Karpas-422 (cell line): Measurements from ENCODE around the gene SGCB. TPM values are rescaled to one million over a fixed set of nuclear protein-coding genes. Genes with fewer than 3 reads are reported as not detected.

Experiments
- DNase-seq: peaks from one replicate; pipeline ENCODE4 v3.0.0-alpha.2; 2015
- H2AFZ ChIP-seq: fragments of 200-600 bp; sonication (generic); 2 replicates; pipeline ENCODE4 v1.6.1; 2014; ENCODE audit warnings: antibody characterized with exemption, low read length, mixed read lengths
- H3K27ac ChIP-seq: fragments of 200-600 bp; sonication (generic); 2 replicates; pipeline ENCODE4 v1.5.1; 2014; ENCODE audit warnings: mild to moderate bottlenecking, low read length, moderate library complexity
- H3K27me3 ChIP-seq: fragments of 200-600 bp; sonication (generic); 2 replicates; pipeline ENCODE4 v1.6.1; 2014; ENCODE audit warnings: low read length, mixed read lengths
- H3K36me3 ChIP-seq: fragments of 200-600 bp; sonication (generic); 2 replicates; pipeline ENCODE4 v1.6.1; 2014; ENCODE audit warnings: low read length, mixed read lengths; ENCODE audit not compliant: insufficient read depth
- H3K4me1 ChIP-seq: fragments of 200-600 bp; sonication (generic); 2 replicates; pipeline ENCODE4 v1.6.1; 2014; ENCODE audit warnings: mild to moderate bottlenecking, low read length, mixed read lengths
- H3K4me2 ChIP-seq: fragments of 200-600 bp; sonication (generic); 2 replicates; pipeline ENCODE4 v1.6.1; 2014; ENCODE audit warnings: low read length, low read depth, mild to moderate bottlenecking; ENCODE audit not compliant: poor library complexity, severe bottlenecking
- H3K4me3 ChIP-seq: fragments of 200-600 bp; sonication (generic); 2 replicates; pipeline ENCODE4 v1.5.1; 2014; ENCODE audit warnings: mild to moderate bottlenecking, antibody characterized with exemption, low read length, mixed read lengths
- H3K79me2 ChIP-seq: fragments of 200-600 bp; sonication (generic); 2 replicates; pipeline ENCODE4 v1.6.1; 2014; ENCODE audit warnings: mild to moderate bottlenecking, low read length, mixed read lengths
- H3K9ac ChIP-seq: fragments of 200-600 bp; sonication (generic); 2 replicates; pipeline ENCODE4 v1.6.0; 2014; ENCODE audit warnings: low read length
- H3K9me2 ChIP-seq: fragments of 200-600 bp; sonication (generic), shearing (Covaris generic); replicated peaks from 2 replicates; pipeline ENCODE4 v1.6.0; 2014; ENCODE audit warnings: mild to moderate bottlenecking, low read length, moderate library complexity; ENCODE audit not compliant: insufficient read depth
- H3K9me3 ChIP-seq: fragments of 300-700, 200-600 bp; sonication (generic); 2 replicates; pipeline ENCODE4 v1.6.1; 2014; ENCODE audit warnings: low read length, mixed read lengths
- H4K20me1 ChIP-seq: fragments of 200-600 bp; sonication (generic); 2 replicates; pipeline ENCODE4 v1.6.1; 2014; ENCODE audit warnings: mild to moderate bottlenecking, antibody characterized with exemption, low read length, low read depth; ENCODE audit not compliant: insufficient read depth
- total RNA-seq: library from RNA; depleted of rRNA; stranded (reverse); fragments of >200 nt; shearing (Covaris generic); gene quantifications from 2 replicates; pipeline ENCODE4 v1.2.3, GENCODE V29; 2014; ENCODE audit warnings: low replicate concordance

SGCB gene
- total RNA-seq, 1 experiment from 2014 or later, result 9.6 TPM

GRCh38 chr4:52015366-52015765, 22.7 kb downstream of the SGCB start:
- no peaks in the 10 kb centered on the region for H3K36me3 ChIP-seq
- no peak overlapping the region for H3K9ac ChIP-seq
- H3K4me1 ChIP-seq, result peaks cover 5% of the 10 kb centered on the region; the same call in 1 of the 2 replicates
- no peak overlapping the region for H3K4me3 ChIP-seq
- H3K27ac ChIP-seq, result no peak overlapping the region
- H4K20me1 ChIP-seq, result no peaks in the 10 kb centered on the region
- H3K27me3 ChIP-seq, result no peaks in the 10 kb centered on the region
- no peak overlapping the region for H3K4me2 ChIP-seq
- H3K9me3 ChIP-seq, result no peaks in the 10 kb centered on the region
- no peaks in the 10 kb centered on the region for H3K79me2 ChIP-seq
- no peak for DNase-seq
- no peak overlapping the region for H2AFZ ChIP-seq
- H3K9me2 ChIP-seq, result no peaks in the 10 kb centered on the region

GRCh38 chr4:52014903-52015302, 23.2 kb downstream of the SGCB start:
- H3K9me2 ChIP-seq, result no peaks in the 10 kb centered on the region
- H2AFZ ChIP-seq, result no peak overlapping the region
- peaks cover 5% of the 10 kb centered on the region; the same call in 1 of the 2 replicates for H3K4me1 ChIP-seq
- no peaks in the 10 kb centered on the region for H3K79me2 ChIP-seq
- H3K27me3 ChIP-seq, result no peaks in the 10 kb centered on the region
- H3K36me3 ChIP-seq, result no peaks in the 10 kb centered on the region
- H3K4me2 ChIP-seq, result no peak overlapping the region
- no peak overlapping the region for H3K27ac ChIP-seq
- no peaks in the 10 kb centered on the region for H4K20me1 ChIP-seq
- no peak for DNase-seq
- no peak overlapping the region for H3K4me3 ChIP-seq
- H3K9me3 ChIP-seq, result no peaks in the 10 kb centered on the region
- H3K9ac ChIP-seq, result no peak overlapping the region

GRCh38 chr4:52012651-52013050, 25.4 kb downstream of the SGCB start:
- Histone ChIP-seq H3K27me3 (no peaks in the 10 kb centered on the region), H4K20me1 (no peaks in the 10 kb centered on the region), H3K4me1 (peaks cover 5% of the 10 kb centered on the region; the same call in 1 of the 2 replicates), H3K9me3 (no peaks in the 10 kb centered on the region), H3K4me2 (no peak overlapping the region), H3K27ac (no peak overlapping the region), H3K9me2 (no peaks in the 10 kb centered on the region), H3K9ac (no peak overlapping the region), H2AFZ (no peak overlapping the region), H3K4me3 (no peak overlapping the region), H3K36me3 (no peaks in the 10 kb centered on the region), H3K79me2 (no peaks in the 10 kb centered on the region)
- no peak for DNase-seq

GRCh38 chr4:52010986-52011385, 27.1 kb downstream of the SGCB start:
- Histone ChIP-seq H3K4me1 (peaks cover 5% of the 10 kb centered on the region; the same call in 1 of the 2 replicates), H2AFZ (no peak overlapping the region; the same call in 1 of the 2 replicates), H3K9me2 (no peaks in the 10 kb centered on the region), H3K79me2 (no peaks in the 10 kb centered on the region), H3K9me3 (no peaks in the 10 kb centered on the region), H3K4me2 (no peak overlapping the region), H3K9ac (no peak overlapping the region), H4K20me1 (no peaks in the 10 kb centered on the region), H3K27ac (no peak overlapping the region), H3K36me3 (no peaks in the 10 kb centered on the region), H3K27me3 (no peaks in the 10 kb centered on the region), H3K4me3 (no peak overlapping the region)
- DNase-seq, result no peak

GRCh38 chr4:52006887-52007286, 31.2 kb downstream of the SGCB start:
- Histone ChIP-seq H3K36me3 (no peaks in the 10 kb centered on the region), H3K9me3 (no peaks in the 10 kb centered on the region), H3K79me2 (no peaks in the 10 kb centered on the region), H3K9me2 (no peaks in the 10 kb centered on the region), H2AFZ (no peak overlapping the region), H3K27ac (no peak overlapping the region), H3K9ac (no peak overlapping the region), H3K27me3 (no peaks in the 10 kb centered on the region), H3K4me2 (no peak overlapping the region), H3K4me3 (no peak overlapping the region), H3K4me1 (peaks cover 5% of the 10 kb centered on the region; the same call in 1 of the 2 replicates), H4K20me1 (no peaks in the 10 kb centered on the region)
- no peak for DNase-seq

- Histone ChIP-seq H2AFZ (no peak overlapping the region), H3K9ac (no peak overlapping the region), H3K4me1 (no peaks in the 10 kb centered on the region), H3K9me2 (no peaks in the 10 kb centered on the region), H3K36me3 (no peaks in the 10 kb centered on the region), H3K4me2 (no peak overlapping the region), H3K9me3 (no peaks in the 10 kb centered on the region), H3K79me2 (no peaks in the 10 kb centered on the region), H3K27ac (no peak overlapping the region), H3K4me3 (no peak overlapping the region), H3K27me3 (no peaks in the 10 kb centered on the region), H4K20me1 (no peaks in the 10 kb centered on the region)
- peak; percentile 6 for DNase-seq
Observed at GRCh38 chr4:52005604-52006273, 32.4 kb downstream of the SGCB start.

- Histone ChIP-seq H3K4me3 (no peak overlapping the region), H3K79me2 (no peaks in the 10 kb centered on the region), H3K9me3 (no peaks in the 10 kb centered on the region), H3K4me2 (no peak overlapping the region), H3K27me3 (no peaks in the 10 kb centered on the region), H4K20me1 (no peaks in the 10 kb centered on the region), H3K36me3 (no peaks in the 10 kb centered on the region), H3K9me2 (no peaks in the 10 kb centered on the region), H3K4me1 (no peaks in the 10 kb centered on the region), H3K9ac (no peak overlapping the region), H2AFZ (no peak overlapping the region), H3K27ac (no peak overlapping the region)
- DNase-seq, result peak; percentile 2
Observed at GRCh38 chr4:52004414-52004813, 33.7 kb downstream of the SGCB start.

GRCh38 chr4:52001616-52002015, 36.5 kb downstream of the SGCB start:
- Histone ChIP-seq H3K27me3 (no peaks in the 10 kb centered on the region), H2AFZ (no peak overlapping the region), H3K27ac (no peak overlapping the region), H4K20me1 (no peaks in the 10 kb centered on the region), H3K4me1 (no peaks in the 10 kb centered on the region), H3K9me2 (no peaks in the 10 kb centered on the region), H3K36me3 (no peaks in the 10 kb centered on the region), H3K4me3 (no peak overlapping the region), H3K79me2 (no peaks in the 10 kb centered on the region), H3K9me3 (no peaks in the 10 kb centered on the region), H3K9ac (no peak overlapping the region), H3K4me2 (no peak overlapping the region)
- DNase-seq, result no peak
